Transverse colon (tissue), 4 donors: ENCODE measurements around the gene ABHD16A.

Source experiments
- CTCF ChIP-seq, 5 experiments: fragments of 200-600 bp in 3 of 5; fragments of 450-650 bp in 2 of 5; sonication (generic) in 3 of 5; IDR thresholded peaks; 1 replicate in 2 of 5; 2 replicates in 3 of 5; pipeline ENCODE4 v1.5.1; 2016 to 2017; ENCODE audit warnings: antibody characterized with exemption in 5 of 5, inconsistent platforms in 3 of 5, mild to moderate bottlenecking in 2 of 5, moderate library complexity in 1 of 5
- EP300 ChIP-seq: sonication (generic); formaldehyde crosslinking; IDR thresholded peaks from one replicate; pipeline ENCODE4 v1.6.1; 2017; ENCODE audit warnings: antibody characterized with exemption, low read depth
- POLR2A ChIP-seq: fragments of 450-650 bp; IDR thresholded peaks from one replicate; pipeline ENCODE4 v1.6.1; 2016; ENCODE audit warnings: antibody characterized with exemption, mild to moderate bottlenecking, moderate library complexity
- POLR2AphosphoS5 ChIP-seq, 3 donors: sonication (generic); formaldehyde crosslinking; IDR thresholded peaks; one replicate each; pipeline ENCODE4 v1.6.1; 2016; ENCODE audit warnings: antibody characterized with exemption in 3 of 3

- no peak for TF ChIP-seq CTCF (IDR thresholded peaks at IDR 0.05)
- no peak for TF ChIP-seq POLR2AphosphoS5 (IDR thresholded peaks at IDR 0.05)
- TF ChIP-seq POLR2A = no peak
- TF ChIP-seq EP300 = no peak
These were observed 20.3 kb upstream of the ABHD16A start, which contains the start of gene MPIG6B for GRCh38 chr6:31723245-31723979.
